SK-N-SH treated with all-trans-retinoic acid at 6 μM for 48 hours (cell line): ENCODE data around the gene EEF1G.

ENCODE experiments used
- ATAC-seq: fragments of 200-7000 bp; cut with Tn5 transposase; 3 replicates; pipeline ENCODE4 v1.9.1; 2020; ENCODE audit warnings: mild to moderate bottlenecking, moderate library complexity
- ARNTL ChIP-seq: fragments of 450-650 bp; formaldehyde crosslinking; IDR thresholded peaks from 2 replicates; pipeline ENCODE4 v1.5.0; 2020; ENCODE audit warnings: low read depth, mild to moderate bottlenecking, moderate library complexity, borderline replicate concordance
- BACH2 ChIP-seq: fragments of 250-450 bp; sonication (Bioruptor Pico); IDR thresholded peaks from 2 replicates; pipeline ENCODE4 v1.9.0; 2021; ENCODE audit warnings: mild to moderate bottlenecking, borderline replicate concordance
- RARB ChIP-seq: fragments of 250-450 bp; sonication (Bioruptor Pico); IDR thresholded peaks from 2 replicates; pipeline ENCODE4 v1.8.0; 2021; ENCODE audit warnings: mild to moderate bottlenecking, moderate library complexity
- TCF4 ChIP-seq: fragments of 250-450 bp; sonication (Bioruptor Pico); IDR thresholded peaks from 2 replicates; pipeline ENCODE4 v1.8.0; 2021; ENCODE audit warnings: mild to moderate bottlenecking, moderate library complexity, borderline replicate concordance
- TOX ChIP-seq: fragments of 250-450 bp; sonication (Bioruptor Pico); IDR thresholded peaks from 2 replicates; pipeline ENCODE4 v1.8.0; 2021; ENCODE audit warnings: mild to moderate bottlenecking, moderate library complexity, borderline replicate concordance
- ZFP3 ChIP-seq: fragments of 250-450 bp; sonication (Bioruptor Pico); IDR thresholded peaks from 2 replicates; pipeline ENCODE4 v1.5.0; 2020; ENCODE audit warnings: mild to moderate bottlenecking, moderate library complexity
- ZNF565 ChIP-seq: fragments of 450-650 bp; formaldehyde crosslinking; conservative IDR thresholded peaks from 2 replicates; pipeline ENCODE4 v1.5.0; 2020; ENCODE audit warnings: low read depth, mild to moderate bottlenecking, moderate library complexity
- ZNF70 ChIP-seq: fragments of 450-650 bp; formaldehyde crosslinking; IDR thresholded peaks from 2 replicates; pipeline ENCODE4 v1.5.0; 2020; ENCODE audit warnings: mild to moderate bottlenecking, moderate library complexity
- ZNF8 ChIP-seq: fragments of 450-650 bp; formaldehyde crosslinking; IDR thresholded peaks from 2 replicates; pipeline ENCODE4 v1.5.0; 2020; ENCODE audit warnings: mild to moderate bottlenecking, moderate library complexity
- TF ChIP-seq, protein P1 (sequence below): fragments of 250-450 bp; sonication (Bioruptor Pico); IDR thresholded peaks from 2 replicates; pipeline ENCODE4 v1.5.0; 2020; ENCODE audit warnings: mild to moderate bottlenecking, moderate library complexity
- TF ChIP-seq, protein P2 (sequence below): fragments of 250-450 bp; sonication (Bioruptor Pico); IDR thresholded peaks from 2 replicates; pipeline ENCODE4 v1.5.1; 2020; ENCODE audit warnings: low read depth, mild to moderate bottlenecking, moderate library complexity
- TF ChIP-seq, protein P3 (sequence below): fragments of 250-450 bp; sonication (Bioruptor Pico); IDR thresholded peaks from 2 replicates; pipeline ENCODE4 v1.5.1; 2021; ENCODE audit warnings: mild to moderate bottlenecking, moderate library complexity
- TF ChIP-seq, protein P4 (sequence below): fragments of 250-450 bp; sonication (Bioruptor Pico); IDR thresholded peaks from 2 replicates; pipeline ENCODE4 v1.8.0; 2020; ENCODE audit warnings: mild to moderate bottlenecking, moderate library complexity, borderline replicate concordance

EEF1G gene

GRCh38 chr11:62593434-62594044 lies 19.8 kb upstream of the EEF1G start:
- ATAC-seq: peak; percentile 36
- no peak for TF ChIP-seq TCF4 (CRISPR knock-in tag)
- TF ChIP-seq, protein P1, sequence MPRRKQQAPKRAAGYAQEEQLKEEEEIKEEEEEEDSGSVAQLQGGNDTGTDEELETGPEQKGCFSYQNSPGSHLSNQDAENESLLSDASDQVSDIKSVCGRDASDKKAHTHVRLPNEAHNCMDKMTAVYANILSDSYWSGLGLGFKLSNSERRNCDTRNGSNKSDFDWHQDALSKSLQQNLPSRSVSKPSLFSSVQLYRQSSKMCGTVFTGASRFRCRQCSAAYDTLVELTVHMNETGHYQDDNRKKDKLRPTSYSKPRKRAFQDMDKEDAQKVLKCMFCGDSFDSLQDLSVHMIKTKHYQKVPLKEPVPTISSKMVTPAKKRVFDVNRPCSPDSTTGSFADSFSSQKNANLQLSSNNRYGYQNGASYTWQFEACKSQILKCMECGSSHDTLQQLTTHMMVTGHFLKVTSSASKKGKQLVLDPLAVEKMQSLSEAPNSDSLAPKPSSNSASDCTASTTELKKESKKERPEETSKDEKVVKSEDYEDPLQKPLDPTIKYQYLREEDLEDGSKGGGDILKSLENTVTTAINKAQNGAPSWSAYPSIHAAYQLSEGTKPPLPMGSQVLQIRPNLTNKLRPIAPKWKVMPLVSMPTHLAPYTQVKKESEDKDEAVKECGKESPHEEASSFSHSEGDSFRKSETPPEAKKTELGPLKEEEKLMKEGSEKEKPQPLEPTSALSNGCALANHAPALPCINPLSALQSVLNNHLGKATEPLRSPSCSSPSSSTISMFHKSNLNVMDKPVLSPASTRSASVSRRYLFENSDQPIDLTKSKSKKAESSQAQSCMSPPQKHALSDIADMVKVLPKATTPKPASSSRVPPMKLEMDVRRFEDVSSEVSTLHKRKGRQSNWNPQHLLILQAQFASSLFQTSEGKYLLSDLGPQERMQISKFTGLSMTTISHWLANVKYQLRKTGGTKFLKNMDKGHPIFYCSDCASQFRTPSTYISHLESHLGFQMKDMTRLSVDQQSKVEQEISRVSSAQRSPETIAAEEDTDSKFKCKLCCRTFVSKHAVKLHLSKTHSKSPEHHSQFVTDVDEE (CRISPR knock-in tag): no peak
- TF ChIP-seq ZFP3: no peak
- TF ChIP-seq, protein P2, sequence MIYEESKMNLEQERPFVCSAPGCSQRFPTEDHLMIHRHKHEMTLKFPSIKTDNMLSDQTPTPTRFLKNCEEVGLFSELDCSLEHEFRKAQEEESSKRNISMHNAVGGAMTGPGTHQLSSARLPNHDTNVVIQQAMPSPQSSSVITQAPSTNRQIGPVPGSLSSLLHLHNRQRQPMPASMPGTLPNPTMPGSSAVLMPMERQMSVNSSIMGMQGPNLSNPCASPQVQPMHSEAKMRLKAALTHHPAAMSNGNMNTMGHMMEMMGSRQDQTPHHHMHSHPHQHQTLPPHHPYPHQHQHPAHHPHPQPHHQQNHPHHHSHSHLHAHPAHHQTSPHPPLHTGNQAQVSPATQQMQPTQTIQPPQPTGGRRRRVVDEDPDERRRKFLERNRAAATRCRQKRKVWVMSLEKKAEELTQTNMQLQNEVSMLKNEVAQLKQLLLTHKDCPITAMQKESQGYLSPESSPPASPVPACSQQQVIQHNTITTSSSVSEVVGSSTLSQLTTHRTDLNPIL: no peak
- no peak for TF ChIP-seq BACH2 (CRISPR knock-in tag)
- no peak for TF ChIP-seq ARNTL
- TF ChIP-seq ZNF70 (CRISPR knock-in tag): no peak
- TF ChIP-seq RARB (CRISPR knock-in tag): no peak
- TF ChIP-seq TOX: no peak
- TF ChIP-seq ZNF565: no peak
- TF ChIP-seq, protein P3, sequence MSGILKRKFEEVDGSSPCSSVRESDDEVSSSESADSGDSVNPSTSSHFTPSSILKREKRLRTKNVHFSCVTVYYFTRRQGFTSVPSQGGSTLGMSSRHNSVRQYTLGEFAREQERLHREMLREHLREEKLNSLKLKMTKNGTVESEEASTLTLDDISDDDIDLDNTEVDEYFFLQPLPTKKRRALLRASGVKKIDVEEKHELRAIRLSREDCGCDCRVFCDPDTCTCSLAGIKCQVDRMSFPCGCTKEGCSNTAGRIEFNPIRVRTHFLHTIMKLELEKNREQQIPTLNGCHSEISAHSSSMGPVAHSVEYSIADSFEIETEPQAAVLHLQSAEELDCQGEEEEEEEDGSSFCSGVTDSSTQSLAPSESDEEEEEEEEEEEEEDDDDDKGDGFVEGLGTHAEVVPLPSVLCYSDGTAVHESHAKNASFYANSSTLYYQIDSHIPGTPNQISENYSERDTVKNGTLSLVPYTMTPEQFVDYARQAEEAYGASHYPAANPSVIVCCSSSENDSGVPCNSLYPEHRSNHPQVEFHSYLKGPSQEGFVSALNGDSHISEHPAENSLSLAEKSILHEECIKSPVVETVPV (CRISPR knock-in tag): no peak

DNA sequence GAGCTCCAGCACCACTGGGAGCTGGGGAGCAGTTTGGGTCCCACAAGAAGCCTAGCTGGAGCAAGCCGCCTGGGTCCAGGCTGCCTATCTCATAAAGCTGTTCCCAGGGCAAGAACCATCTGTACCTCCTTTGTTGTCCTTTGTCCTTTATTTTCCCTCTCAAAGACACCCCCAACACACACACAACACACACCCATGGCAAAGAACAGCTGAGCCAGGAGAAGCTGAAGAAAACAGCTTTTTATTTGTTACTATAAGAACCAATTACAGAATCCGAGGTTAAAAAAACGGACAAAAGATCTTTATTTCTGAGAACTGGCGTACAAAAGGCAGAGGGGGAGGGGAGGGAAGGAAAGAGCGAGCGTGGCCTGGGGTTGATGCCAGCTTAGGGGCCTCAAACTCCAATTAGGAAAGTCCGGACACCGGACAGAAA lies 19.3 kb upstream of the EEF1G start:
- TF ChIP-seq, protein P3 (CRISPR knock-in tag): no peak
- TF ChIP-seq TCF4 (CRISPR knock-in tag): no peak
- TF ChIP-seq, protein P4, sequence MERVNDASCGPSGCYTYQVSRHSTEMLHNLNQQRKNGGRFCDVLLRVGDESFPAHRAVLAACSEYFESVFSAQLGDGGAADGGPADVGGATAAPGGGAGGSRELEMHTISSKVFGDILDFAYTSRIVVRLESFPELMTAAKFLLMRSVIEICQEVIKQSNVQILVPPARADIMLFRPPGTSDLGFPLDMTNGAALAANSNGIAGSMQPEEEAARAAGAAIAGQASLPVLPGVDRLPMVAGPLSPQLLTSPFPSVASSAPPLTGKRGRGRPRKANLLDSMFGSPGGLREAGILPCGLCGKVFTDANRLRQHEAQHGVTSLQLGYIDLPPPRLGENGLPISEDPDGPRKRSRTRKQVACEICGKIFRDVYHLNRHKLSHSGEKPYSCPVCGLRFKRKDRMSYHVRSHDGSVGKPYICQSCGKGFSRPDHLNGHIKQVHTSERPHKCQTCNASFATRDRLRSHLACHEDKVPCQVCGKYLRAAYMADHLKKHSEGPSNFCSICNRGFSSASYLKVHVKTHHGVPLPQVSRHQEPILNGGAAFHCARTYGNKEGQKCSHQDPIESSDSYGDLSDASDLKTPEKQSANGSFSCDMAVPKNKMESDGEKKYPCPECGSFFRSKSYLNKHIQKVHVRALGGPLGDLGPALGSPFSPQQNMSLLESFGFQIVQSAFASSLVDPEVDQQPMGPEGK (CRISPR knock-in tag): no peak
- ATAC-seq: no peak

DNA sequence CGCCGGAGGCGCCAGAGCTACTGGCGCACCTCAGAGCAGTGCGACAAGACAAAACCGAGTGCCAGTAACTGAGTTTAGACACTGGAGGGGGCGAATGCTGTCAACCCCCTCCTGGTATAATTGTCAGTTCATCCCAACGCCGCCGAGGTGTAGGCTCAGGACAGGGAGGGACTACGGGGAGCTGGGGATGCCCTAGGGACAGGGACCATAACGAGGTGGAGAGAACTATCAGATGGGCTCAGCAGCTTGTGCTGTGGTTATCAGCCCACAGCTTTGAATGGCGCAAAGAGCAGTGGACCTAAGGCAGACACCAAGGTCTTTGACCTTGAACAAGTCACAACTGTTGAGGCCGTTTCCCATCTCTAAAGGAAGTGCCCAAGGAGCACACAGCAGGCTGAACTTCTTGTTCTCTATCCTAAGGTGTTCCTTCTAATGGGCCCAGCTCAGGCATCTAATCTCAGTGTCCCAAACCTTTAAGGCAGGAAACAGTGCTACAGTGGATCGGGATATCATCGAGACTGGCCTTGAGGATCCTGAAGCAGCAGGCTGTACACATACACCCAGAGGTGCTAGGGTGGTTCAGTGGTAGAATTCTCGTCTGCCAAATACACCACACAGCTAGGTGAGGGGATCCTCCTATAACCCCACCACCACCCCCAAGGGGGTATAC lies 18.6 kb upstream of the EEF1G start:
- peak; percentile 21 for ATAC-seq
- no peak for TF ChIP-seq ZNF8 (CRISPR knock-in tag)
- TF ChIP-seq, protein P2: no peak
- no peak for TF ChIP-seq ZFP3
- no peak for TF ChIP-seq ARNTL
- TF ChIP-seq RARB (CRISPR knock-in tag): no peak
- TF ChIP-seq, protein P4 (CRISPR knock-in tag): no peak
